SK-MEL-5 (cell line): ENCODE data around the gene LSP1. TPM values are rescaled to one million over a fixed set of nuclear protein-coding genes. Genes with fewer than 3 reads are reported as not detected.

Source experiments
- DNase-seq: peaks from one replicate; pipeline ENCODE4 v3.0.0-alpha.2; 2016; ENCODE audit warnings: low read depth, low spot score
- in situ Hi-C: cut with HindIII; loops from 2 replicates; pipeline ENCODE4 v1.10.0; 2016; ENCODE audit warnings: low sequenced_read_pairs, high pct_unique_total_duplicates, low pct_unique_long_range_greater_than_20kb
- total RNA-seq: library from RNA; depleted of rRNA; stranded (reverse); fragments of >200 nt; shearing (Covaris generic); gene quantifications from 2 replicates; pipeline ENCODE4 v1.2.3, GENCODE V29; 2014

LSP1 gene
- total RNA-seq, 1 experiment from 2014 or later = not detected

GRCh38 chr11:1854132-1854948 is 1.5 kb downstream of the LSP1 start:
- in situ Hi-C loops = no loop called here
- no peak for DNase-seq

DNA sequence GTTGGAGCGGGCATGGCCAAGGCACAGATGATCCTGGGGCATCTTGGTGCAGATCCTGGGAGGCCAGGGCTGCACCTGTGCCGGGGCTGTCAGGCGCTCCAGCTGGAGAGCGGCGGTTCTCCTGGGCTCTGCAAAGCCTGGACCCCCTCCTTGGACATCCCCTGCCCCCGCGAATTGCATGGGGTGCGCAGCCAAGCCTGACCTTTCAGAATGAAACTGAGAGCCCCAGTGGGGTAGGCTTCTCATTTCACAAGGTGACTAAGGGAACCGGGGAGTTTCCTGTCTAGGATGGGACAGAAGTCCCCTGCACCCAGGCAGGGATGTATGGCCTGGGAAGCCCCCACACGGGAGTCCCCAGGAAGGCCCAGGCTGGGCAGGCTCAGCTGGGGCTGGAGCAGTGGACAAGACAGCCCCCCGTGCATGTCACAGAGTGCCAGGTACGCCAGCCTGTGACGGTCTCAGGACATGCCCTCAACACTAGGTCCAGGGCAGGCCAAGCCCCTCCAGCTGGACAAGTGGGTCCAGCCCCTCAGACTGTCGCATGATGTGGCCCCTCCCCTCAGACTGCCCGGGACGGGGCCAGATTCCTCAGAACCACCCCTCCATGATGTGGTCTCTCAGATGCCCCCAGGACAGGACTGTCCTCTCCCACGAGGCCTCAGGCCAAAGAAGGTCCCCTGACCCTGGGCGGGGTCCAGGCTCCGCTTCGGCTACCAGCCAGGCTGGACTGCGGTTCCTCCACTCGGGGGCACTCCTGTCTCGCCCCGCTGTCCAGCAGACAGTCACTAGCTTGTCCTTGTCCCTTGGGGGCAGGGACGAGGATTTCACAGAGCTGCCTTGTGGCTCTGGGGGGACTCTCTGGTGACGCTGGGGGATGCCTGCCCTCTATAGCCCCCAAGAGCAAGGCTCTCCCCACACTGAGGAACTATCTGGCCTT is 2.3 kb downstream of the LSP1 start:
- no peak for DNase-seq
- in situ Hi-C loops = no loop called here

DNA sequence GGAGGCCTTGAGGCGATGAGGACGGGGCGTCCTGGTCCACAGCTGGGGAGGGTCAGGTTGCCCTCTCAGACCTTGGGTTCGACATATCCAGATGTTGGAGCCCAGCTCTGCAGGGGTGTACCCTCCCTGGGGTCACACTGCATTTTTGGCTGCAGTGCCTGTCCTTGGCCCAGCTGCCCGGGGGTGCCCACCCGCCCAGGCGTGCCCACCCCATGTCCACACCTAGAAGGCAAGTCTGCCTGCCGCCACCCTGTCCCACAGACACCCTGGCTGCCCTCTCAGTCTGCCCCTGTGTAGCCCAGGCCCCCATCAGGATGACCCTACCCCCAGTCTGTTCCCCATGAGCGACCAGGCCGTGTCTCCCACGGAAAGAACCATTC is 3.0 kb downstream of the LSP1 start:
- in situ Hi-C loops = no loop called here
- DNase-seq = no peak

DNA sequence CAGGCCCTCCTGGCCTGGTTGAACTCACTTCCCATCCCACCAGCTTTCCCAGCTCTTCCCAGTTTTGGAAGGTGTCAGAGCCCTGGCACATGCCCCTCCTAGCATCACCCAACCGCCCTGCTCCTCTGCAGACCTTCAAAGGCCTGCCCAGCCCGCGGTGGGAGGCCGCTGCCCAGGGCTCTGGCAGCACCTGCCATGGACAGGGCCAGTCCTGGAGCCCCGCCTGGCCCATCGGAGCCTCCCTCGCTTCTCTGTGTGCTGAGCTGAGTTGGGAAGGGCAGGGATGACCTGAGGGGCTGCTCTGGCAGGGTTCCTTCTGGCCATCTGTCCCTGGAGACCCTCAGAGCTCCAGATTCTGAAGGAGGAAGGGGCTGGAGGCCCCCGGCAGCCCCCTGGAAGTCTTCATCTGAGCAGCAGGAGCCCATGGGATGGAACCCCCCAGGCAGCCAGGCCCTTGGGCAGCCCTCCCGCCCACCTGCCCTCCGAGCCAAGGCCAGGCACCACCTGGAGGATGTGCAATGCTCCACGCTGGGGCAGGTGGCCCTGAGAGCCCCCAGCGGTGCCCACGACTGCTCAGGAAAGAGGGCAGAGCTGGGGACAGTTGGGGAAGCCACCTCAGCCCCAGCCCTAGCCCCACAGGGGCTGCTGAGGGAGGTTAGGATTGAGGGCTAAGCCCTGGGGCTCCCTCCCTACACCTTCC is 3.6 kb downstream of the LSP1 start:
- in situ Hi-C loops = no loop called here
- DNase-seq = no peak

DNA sequence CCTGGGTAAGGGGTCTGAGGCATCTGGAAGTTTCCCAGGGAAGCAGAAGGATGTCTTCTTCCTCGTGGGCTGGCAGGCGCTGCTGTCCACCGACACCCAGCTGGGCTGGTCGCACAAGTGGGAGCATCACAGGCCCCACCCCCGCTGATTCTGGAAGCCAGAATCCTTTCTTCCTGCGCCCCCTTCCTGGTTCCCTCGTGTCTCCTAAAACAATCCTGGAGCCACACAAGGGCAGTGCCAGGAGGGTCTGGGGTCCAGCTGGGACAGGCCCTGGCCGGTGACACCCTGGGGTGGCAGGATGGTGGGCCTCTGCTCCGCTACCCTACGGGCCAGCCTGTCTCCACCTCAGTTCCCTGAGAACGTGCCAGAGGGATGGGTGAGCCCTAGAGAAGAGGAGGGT is 4.2 kb downstream of the LSP1 start:
- DNase-seq = no peak
- in situ Hi-C loops = no loop called here

DNA sequence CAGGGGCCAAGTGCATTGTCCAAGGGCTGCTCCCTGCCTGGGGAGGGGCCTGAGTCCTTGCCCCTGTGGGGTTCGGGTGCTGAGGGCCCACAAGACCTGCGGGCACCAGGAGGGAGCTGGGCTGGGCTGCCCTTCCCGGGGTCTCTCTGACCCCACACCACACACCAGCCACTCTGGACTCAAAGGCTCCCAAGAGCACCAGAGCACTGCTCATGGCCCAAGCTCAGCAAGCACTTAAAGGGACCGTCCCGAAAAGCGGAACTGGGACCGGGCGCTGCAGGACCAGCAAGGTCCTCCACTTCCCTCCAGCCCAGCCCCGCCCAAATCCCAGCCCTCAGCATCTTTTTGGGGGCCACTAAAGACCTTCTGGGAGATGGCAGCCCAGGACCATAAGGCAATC is 5.3 kb downstream of the LSP1 start:
- DNase-seq = no peak
- in situ Hi-C loops = no loop called here

DNA sequence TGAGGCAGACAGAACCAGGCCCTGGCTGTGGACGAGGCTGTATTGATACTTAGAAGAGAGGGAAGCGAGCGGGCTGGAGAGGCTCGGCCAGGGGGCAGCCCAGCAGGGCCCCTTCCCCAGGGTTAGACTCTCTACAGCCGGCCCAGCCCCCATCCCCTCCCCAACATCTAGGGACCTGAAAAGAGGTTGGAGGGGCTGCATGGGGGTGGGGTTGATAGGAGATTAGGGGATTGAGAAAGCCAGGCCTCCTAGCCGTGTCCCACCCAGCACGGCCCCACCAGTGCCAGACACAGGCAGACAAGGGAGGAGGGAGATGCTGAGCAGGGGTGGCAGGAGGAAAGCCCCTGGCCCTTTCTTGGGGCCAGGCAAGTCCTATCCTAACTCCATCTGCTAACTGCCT is 5.7 kb downstream of the LSP1 start:
- in situ Hi-C loops = no loop called here
- DNase-seq = no peak

DNA sequence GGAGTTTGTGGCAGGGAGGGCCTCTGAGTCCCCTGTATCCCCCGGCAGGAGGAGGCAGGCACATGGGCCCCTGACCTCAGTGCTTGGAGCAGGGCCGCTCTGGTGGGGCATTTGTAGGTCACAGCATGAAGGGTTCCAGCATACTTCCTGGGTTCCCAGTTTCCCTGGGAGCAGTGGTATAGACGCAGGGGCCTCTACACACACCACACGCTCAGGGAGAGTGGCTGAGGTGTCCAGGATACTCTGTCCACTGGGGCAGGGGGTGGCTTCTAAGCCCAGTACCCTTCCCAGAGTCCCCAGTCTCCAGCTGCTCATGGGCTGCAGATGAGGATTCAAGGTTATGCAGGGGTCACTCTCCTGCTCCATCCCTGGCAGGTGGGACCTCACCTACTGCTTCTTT is 6.1 kb downstream of the LSP1 start:
- DNase-seq = no peak
- in situ Hi-C loops = no loop called here

GRCh38 chr11:1860108-1860507 is 7.2 kb downstream of the LSP1 start:
- no peak for DNase-seq
- in situ Hi-C loops = no loop called here

DNA sequence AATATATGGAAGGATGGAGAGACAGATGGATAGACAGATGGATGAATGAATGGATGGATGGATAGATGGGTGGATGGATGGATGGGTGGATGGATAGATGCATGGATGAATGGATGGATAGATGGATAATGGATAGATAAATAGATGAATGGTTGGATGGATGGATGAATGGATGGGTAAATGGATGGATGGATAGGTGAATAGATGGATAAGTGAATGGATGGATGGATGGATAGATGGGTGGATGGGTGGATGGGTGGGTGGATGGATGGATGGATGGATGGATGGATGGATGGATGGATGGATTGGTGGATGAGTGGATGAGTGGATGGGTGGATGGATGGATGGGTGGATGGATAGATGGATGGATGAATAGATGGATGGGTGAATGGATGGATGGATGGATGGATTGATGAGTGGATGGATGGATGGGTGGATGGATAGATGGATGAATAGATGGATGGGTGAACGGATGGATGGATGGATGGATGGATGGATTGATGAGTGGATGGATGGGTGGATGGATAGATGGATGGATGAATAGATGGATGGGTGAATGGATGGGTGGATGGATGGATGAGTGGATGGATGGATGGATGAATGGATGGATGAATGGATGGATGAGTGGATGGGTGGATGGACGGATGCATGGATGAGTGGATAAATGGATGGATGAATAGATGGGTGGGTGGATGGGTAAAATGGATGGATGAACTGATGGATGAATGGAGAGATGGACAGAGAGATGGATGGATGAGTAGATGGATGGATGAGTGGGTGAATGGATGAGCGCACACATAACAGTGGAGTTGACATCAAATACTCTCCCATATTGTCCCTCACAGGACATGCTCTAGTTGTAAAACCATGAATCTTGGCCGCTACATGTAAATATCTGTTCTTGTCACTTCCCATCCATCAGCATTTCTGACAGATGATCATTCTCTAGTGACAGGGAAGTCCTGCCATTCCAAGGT is 8.8 kb downstream of the LSP1 start:
- in situ Hi-C loops = no loop called here
- DNase-seq = no peak

DNA sequence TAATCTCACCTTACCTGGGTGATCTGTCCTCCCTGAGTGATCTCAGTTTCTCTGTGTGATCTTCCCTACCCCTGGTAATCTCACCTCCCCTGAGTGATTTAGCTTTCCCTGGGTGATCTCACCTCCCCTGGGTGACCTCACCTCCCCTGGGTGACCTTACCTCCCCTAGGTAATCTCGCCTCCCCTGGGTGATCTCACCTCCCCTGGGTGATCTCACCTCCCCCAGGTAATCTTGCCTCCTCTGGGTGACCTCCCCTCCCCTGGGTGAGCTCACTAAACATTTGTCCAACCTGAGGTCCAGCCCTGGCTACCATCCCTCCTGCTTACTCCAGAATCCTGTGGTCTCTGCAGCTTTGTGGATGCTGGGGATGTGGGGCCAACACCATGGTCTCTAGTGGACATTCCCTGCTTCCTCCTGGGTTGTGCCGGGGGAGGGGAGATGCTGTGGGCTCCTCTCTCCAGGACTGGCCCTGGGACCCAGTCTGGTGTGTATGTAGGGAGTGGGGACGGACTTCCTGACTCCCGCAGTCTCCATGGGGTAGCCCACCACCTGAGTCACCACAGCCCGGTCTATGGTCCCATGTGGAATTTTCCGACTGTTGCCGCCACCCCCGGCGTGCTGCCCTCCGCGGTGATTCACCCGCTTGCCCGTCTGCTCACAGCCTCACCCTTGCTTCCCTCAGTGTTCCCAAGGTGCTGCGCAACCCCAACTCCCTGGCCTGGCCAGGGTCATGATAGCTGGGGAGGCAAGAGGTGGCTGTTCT is 9.9 kb downstream of the LSP1 start:
- in situ Hi-C loops = no loop called here
- no peak for DNase-seq

GRCh38 chr11:1863352-1864216 is 10.7 kb downstream of the LSP1 start:
- in situ Hi-C loops = no loop called here
- DNase-seq = peak; percentile 63

- DNase-seq = no peak
- in situ Hi-C loops = no loop called here
Measured at GRCh38 chr11:1864231-1864630, 11.3 kb downstream of the LSP1 start.

GRCh38 chr11:1864831-1865665 is 12.2 kb downstream of the LSP1 start:
- no peak for DNase-seq
- in situ Hi-C loops = no loop called here

- in situ Hi-C loops = no loop called here
- no peak for DNase-seq
Measured at GRCh38 chr11:1866226-1866625, 13.3 kb downstream of the LSP1 start.
